Neural cell (in vitro differentiated cells): Measurements from ENCODE around the gene ATP1A4. TPM values are rescaled to one million over a fixed set of nuclear protein-coding genes. Genes with fewer than 3 reads are reported as not detected.

Experiments
- H2AFZ ChIP-seq: fragments of 200-600, 300-800 bp; sonication (generic), shearing (Covaris generic); 2 replicates; pipeline ENCODE4 v1.6.0; 2014; ENCODE audit warnings: low read depth, mild to moderate bottlenecking, antibody characterized with exemption, low read length, moderate library complexity
- H3F3A ChIP-seq: fragments of 200-600 bp; shearing (Covaris generic); 2 replicates; pipeline ENCODE4 v1.6.1; 2016; ENCODE audit warnings: mild to moderate bottlenecking, moderate library complexity, mixed read lengths, antibody characterized with exemption, low read length; ENCODE audit not compliant: insufficient read depth, poor library complexity, severe bottlenecking
- H3K27ac ChIP-seq: fragments of 200-600, 300-800 bp; sonication (generic), shearing (Covaris generic); 2 replicates; pipeline ENCODE4 v1.5.1; 2014; ENCODE audit warnings: mild to moderate bottlenecking, low read length, moderate library complexity
- H3K27me3 ChIP-seq: fragments of 300-800, 200-600 bp; sonication (generic), shearing (Covaris generic); 2 replicates; pipeline ENCODE4 v1.6.0; 2014; ENCODE audit warnings: mild to moderate bottlenecking, low read depth, low read length, moderate library complexity; ENCODE audit not compliant: insufficient read depth
- H3K36me3 ChIP-seq: fragments of 300-800, 200-600 bp; sonication (generic), shearing (Covaris generic); 2 replicates; pipeline ENCODE4 v1.5.1; 2014; ENCODE audit warnings: mild to moderate bottlenecking, antibody characterized with exemption, low read length, moderate library complexity; ENCODE audit not compliant: insufficient read depth
- H3K4me2 ChIP-seq: fragments of 300-800, 200-600 bp; sonication (generic), shearing (Covaris generic); 2 replicates; pipeline ENCODE4 v1.6.0; 2014; ENCODE audit warnings: mild to moderate bottlenecking, low read length
- H3K4me3 ChIP-seq: fragments of 300-800, 200-600 bp; sonication (generic), shearing (Covaris generic); 2 replicates; pipeline ENCODE4 v1.5.1; 2014; ENCODE audit warnings: mild to moderate bottlenecking, low read length, moderate library complexity
- H3K79me2 ChIP-seq: fragments of 200-600 bp; shearing (Covaris generic); replicated peaks from 2 replicates; pipeline ENCODE4 v1.6.0; 2014; ENCODE audit warnings: mild to moderate bottlenecking, low read length, moderate library complexity; ENCODE audit not compliant: insufficient read depth
- H3K9ac ChIP-seq: fragments of 300-800, 200-600 bp; sonication (generic), shearing (Covaris generic); 2 replicates; pipeline ENCODE4 v1.6.1; 2016; ENCODE audit warnings: mild to moderate bottlenecking, low read length, mixed read lengths
- H3K9me2 ChIP-seq: fragments of 200-600 bp; shearing (Covaris generic); 2 replicates; pipeline ENCODE4 v1.6.1; 2016; ENCODE audit warnings: mild to moderate bottlenecking, low read length, mixed read lengths; ENCODE audit not compliant: insufficient read depth
- H3K9me3 ChIP-seq: fragments of 200-600, 300-800 bp; sonication (generic), shearing (Covaris generic); 2 replicates; pipeline ENCODE4 v1.6.1; 2016; ENCODE audit warnings: mild to moderate bottlenecking, mixed run types, low read length, moderate library complexity, mixed read lengths
- H4K20me1 ChIP-seq: fragments of 200-600 bp; shearing (Covaris generic); 2 replicates; pipeline ENCODE4 v1.6.1; 2016; ENCODE audit warnings: mild to moderate bottlenecking, mixed run types; ENCODE audit not compliant: insufficient read depth
- CTCF ChIP-seq: fragments of 450-650 bp; IDR thresholded peaks from 2 replicates; pipeline ENCODE4 v1.5.1; 2014; ENCODE audit warnings: antibody characterized with exemption, mild to moderate bottlenecking, moderate library complexity; ENCODE audit not compliant: poor library complexity, severe bottlenecking
- EP300 ChIP-seq: fragments of 450-650 bp; conservative IDR thresholded peaks from 2 replicates; pipeline ENCODE4 v1.6.1; 2014; ENCODE audit warnings: antibody characterized with exemption, mild to moderate bottlenecking, moderate library complexity; ENCODE audit not compliant: poor library complexity, severe bottlenecking
- EZH2 ChIP-seq: fragments of 200-600, 300-800 bp; shearing (Covaris generic), sonication (generic); IDR thresholded peaks from 2 replicates; pipeline ENCODE4 v1.6.1; 2014; ENCODE audit warnings: antibody characterized with exemption, low read length, borderline replicate concordance, mild to moderate bottlenecking; ENCODE audit not compliant: insufficient read depth, poor library complexity, severe bottlenecking
- MXI1 ChIP-seq: fragments of 450-650 bp; conservative IDR thresholded peaks from 2 replicates; pipeline ENCODE4 v1.6.1; 2014; ENCODE audit warnings: antibody characterized with exemption, mild to moderate bottlenecking; ENCODE audit not compliant: poor library complexity, severe bottlenecking
- POLR2AphosphoS5 ChIP-seq: IDR thresholded peaks from 2 replicates; pipeline ENCODE4 v1.6.1; 2012
- RAD21 ChIP-seq: fragments of 450-650 bp; conservative IDR thresholded peaks from 2 replicates; pipeline ENCODE4 v1.6.1; 2014; ENCODE audit warnings: antibody characterized with exemption, mild to moderate bottlenecking, moderate library complexity
- REST ChIP-seq: IDR thresholded peaks from 2 replicates; pipeline ENCODE4 v1.6.1; 2012; ENCODE audit warnings: borderline replicate concordance
- SMC3 ChIP-seq: fragments of 450-650 bp; conservative IDR thresholded peaks from 2 replicates; pipeline ENCODE4 v1.6.1; 2014; ENCODE audit warnings: antibody characterized with exemption, mild to moderate bottlenecking, moderate library complexity; ENCODE audit not compliant: poor library complexity
- TAF1 ChIP-seq: IDR thresholded peaks from 2 replicates; pipeline ENCODE4 v1.6.1; 2012; ENCODE audit warnings: low read depth
- polyA plus RNA-seq: library from polyadenylated mRNA; depleted of rRNA; stranded (reverse); fragments of >200 nt; gene quantifications from 2 replicates; pipeline ENCODE4 v1.2.3, GENCODE V29; 2014

ATP1A4 gene
- polyA plus RNA-seq, 1 donor from 2014 or later = not detected

- Histone ChIP-seq H3K9me2 (no peaks in the 10 kb centered on the region), H2AFZ (no peak overlapping the region), H3K4me3 (no peak overlapping the region), H3K4me2 (no peak overlapping the region), H3K79me2 (no peaks in the 10 kb centered on the region), H3K27me3 (no peaks in the 10 kb centered on the region), H4K20me1 (no peaks in the 10 kb centered on the region), H3K27ac (no peak overlapping the region), H3F3A (no peaks in the 10 kb centered on the region), H3K9ac (no peak overlapping the region), H3K36me3 (no peaks in the 10 kb centered on the region), H3K9me3 (no peaks in the 10 kb centered on the region)
- TF ChIP-seq RAD21 (no peak), EP300 (no peak)
These were observed 32.5 kb upstream of the ATP1A4 start for GRCh38 chr1:160118928-160119327.

- Histone ChIP-seq H3K4me3 (no peak overlapping the region), H2AFZ (no peak overlapping the region), H3K9me2 (no peaks in the 10 kb centered on the region), H3K79me2 (no peaks in the 10 kb centered on the region), H3K9ac (no peak overlapping the region), H3F3A (no peaks in the 10 kb centered on the region), H3K27me3 (no peaks in the 10 kb centered on the region), H4K20me1 (no peaks in the 10 kb centered on the region), H3K36me3 (no peaks in the 10 kb centered on the region), H3K9me3 (no peaks in the 10 kb centered on the region), H3K4me2 (no peak overlapping the region), H3K27ac (no peak overlapping the region)
- no peak for TF ChIP-seq POLR2AphosphoS5
- no peak for TF ChIP-seq TAF1
- no peak for TF ChIP-seq EP300
- no peak for TF ChIP-seq CTCF
- no peak for TF ChIP-seq MXI1
- TF ChIP-seq SMC3 = no peak
- TF ChIP-seq EZH2 = no peak
- no peak for TF ChIP-seq REST
- no peak for TF ChIP-seq RAD21
These were observed 30.6 kb upstream of the ATP1A4 start for GRCh38 chr1:160120797-160121196.

GRCh38 chr1:160121388-160121787 is 30.0 kb upstream of the ATP1A4 start:
- no peak overlapping the region for H3K4me3 ChIP-seq
- H3K9me3 ChIP-seq = no peaks in the 10 kb centered on the region
- no peaks in the 10 kb centered on the region for H3K79me2 ChIP-seq
- no peaks in the 10 kb centered on the region for H3K27me3 ChIP-seq
- no peak overlapping the region for H3K9ac ChIP-seq
- no peak for TF ChIP-seq CTCF
- no peak overlapping the region for H2AFZ ChIP-seq
- no peak overlapping the region for H3K4me2 ChIP-seq
- H3F3A ChIP-seq = no peaks in the 10 kb centered on the region
- H3K9me2 ChIP-seq = no peaks in the 10 kb centered on the region
- no peaks in the 10 kb centered on the region for H4K20me1 ChIP-seq
- no peaks in the 10 kb centered on the region for H3K36me3 ChIP-seq
- H3K27ac ChIP-seq = no peak overlapping the region
